Measurements from ENCODE around the gene LRRN4.

LRRN4 gene

GRCh38 chr20:6000871-6001270 is 53.0 kb downstream of the LRRN4 start:
- ATAC-seq (replicated peaks) (no peak), DNase-seq (no peak)
- Mint-ChIP-seq H3K4me3 (no peak overlapping the region), H3K36me3 (peaks cover 5 to 19% of the 10 kb centered on the region in 2 donors), H3K27me3 (no peaks in the 10 kb centered on the region), H3K4me1 (peaks cover 5 to 23% of the 10 kb centered on the region in 2 donors), H3K9me3 (no peaks in the 10 kb centered on the region), H3K27ac (no peak overlapping the region)

GRCh38 chr20:5999783-6000182 is 54.1 kb downstream of the LRRN4 start:
- DNase-seq (no peak), ATAC-seq (replicated peaks) (no peak)
- H3K4me3 Mint-ChIP-seq: no peak overlapping the region
- H3K36me3 Mint-ChIP-seq: peaks cover 9 to 27% of the 10 kb centered on the region in 2 donors
- H3K4me1 Mint-ChIP-seq: peaks cover 5 to 23% of the 10 kb centered on the region in 2 donors
- H3K27ac Mint-ChIP-seq: no peak overlapping the region
- no peaks in the 10 kb centered on the region for H3K9me3 Mint-ChIP-seq
- H3K27me3 Mint-ChIP-seq: no peaks in the 10 kb centered on the region

- no peak overlapping the region for H3K4me3 Mint-ChIP-seq
Measured at GRCh38 chr20:5996765-5997164, 57.1 kb downstream of the LRRN4 start.

GRCh38 chr20:5991623-5992441 is 62.0 kb downstream of the LRRN4 start:
- no peak overlapping the region for H3K27ac Mint-ChIP-seq
- peaks cover 16 to 39% of the 10 kb centered on the region in 2 donors for H3K36me3 Mint-ChIP-seq
- no peaks in the 10 kb centered on the region for H3K27me3 Mint-ChIP-seq
- H3K4me3 Mint-ChIP-seq: no peak overlapping the region
- DNase-seq (no peak), ATAC-seq (replicated peaks) (no peak)
- H3K9me3 Mint-ChIP-seq: no peaks in the 10 kb centered on the region
- H3K4me1 Mint-ChIP-seq: peaks cover 3 to 4% of the 10 kb centered on the region in 2 donors

More at GRCh38 chr20:5996765-5997164, 57.1 kb downstream of the LRRN4 start:
- no peaks in the 10 kb centered on the region for H3K27me3 Mint-ChIP-seq
- DNase-seq (peak; percentile 18), ATAC-seq (replicated peaks) (peak; percentile 99)
- peak overlapping the region; percentile 48 for H3K27ac Mint-ChIP-seq
- no peaks in the 10 kb centered on the region for H3K9me3 Mint-ChIP-seq
- peaks cover 4 to 23% of the 10 kb centered on the region in 2 donors for H3K4me1 Mint-ChIP-seq
- H3K36me3 Mint-ChIP-seq: peaks cover 9 to 30% of the 10 kb centered on the region in 2 donors

- no peak for DNase-seq
- Mint-ChIP-seq H3K4me3 (no peak overlapping the region), H3K27me3 (no peaks in the 10 kb centered on the region), H3K9me3 (no peaks in the 10 kb centered on the region), H3K36me3 (peaks cover 14 to 36% of the 10 kb centered on the region in 2 donors), H3K4me1 (no peaks in the 10 kb centered on the region), H3K27ac (no peak overlapping the region)
- no peak for ATAC-seq (replicated peaks)
Measured at GRCh38 chr20:5990946-5991345, 62.9 kb downstream of the LRRN4 start.
